ENCODE data around the gene NLE1. TPM values are rescaled to one million over a fixed set of nuclear protein-coding genes. Genes with fewer than 3 reads are reported as not detected.

NLE1 gene
- polyA plus RNA-seq, 2 of the 4 experiments (the other 2 are of a cell fraction), result 19.3 to 29.7 TPM

Small RNA genes lying within 50 kb of the gene (small RNA-seq; reads per million reads assigned to genes)
- 0 reads per million in 6 experiments for gene RNU6-840P

Other genes with a start within 250 kb of the NLE1 start
- gene CCT6B, start 180.8 kb downstream of the NLE1 start, polyA plus RNA-seq (2011; rRNA removed), result 1.9 and 3.1 TPM in 2 replicates
- 0.77 to 1.3 TPM (median 0.87 TPM) in 3 replicates for gene CCT6B, start 180.8 kb downstream of the NLE1 start, polyA plus RNA-seq (2017; fragmentation: RNase III; extraction: RNeasy Plus Mini Kit Qiagen cat#74134 plus additional on column Dnase treatment)
- gene ZNF830, start 180.8 kb downstream of the NLE1 start, polyA plus RNA-seq (2011; rRNA removed), result 12.6 and 21.2 TPM in 2 replicates
- gene ZNF830, start 180.8 kb downstream of the NLE1 start, polyA plus RNA-seq (2017; fragmentation: RNase III; extraction: RNeasy Plus Mini Kit Qiagen cat#74134 plus additional on column Dnase treatment), result 18.4 to 20.0 TPM (median 19.9 TPM) in 3 replicates
- gene LIG3, start 161.8 kb downstream of the NLE1 start, polyA plus RNA-seq (2011; rRNA removed), result 56.8 and 63.4 TPM in 2 replicates
- 35.6 to 40.2 TPM (median 36.3 TPM) in 3 replicates for gene LIG3, start 161.8 kb downstream of the NLE1 start, polyA plus RNA-seq (2017; fragmentation: RNase III; extraction: RNeasy Plus Mini Kit Qiagen cat#74134 plus additional on column Dnase treatment)
- 35.5 and 49.4 TPM in 2 replicates for gene RFFL, start 78.6 kb downstream of the NLE1 start, polyA plus RNA-seq (2011; rRNA removed)
- gene RFFL, start 78.6 kb downstream of the NLE1 start, polyA plus RNA-seq (2017; fragmentation: RNase III; extraction: RNeasy Plus Mini Kit Qiagen cat#74134 plus additional on column Dnase treatment), result 22.7 to 27.0 TPM (median 23.2 TPM) in 3 replicates
- gene RAD51D, start 22.4 kb downstream of the NLE1 start, polyA plus RNA-seq (2011; rRNA removed), result 18.4 and 21.0 TPM in 2 replicates
- 17.7 to 23.8 TPM (median 20.1 TPM) in 3 replicates for gene RAD51D, start 22.4 kb downstream of the NLE1 start, polyA plus RNA-seq (2017; fragmentation: RNase III; extraction: RNeasy Plus Mini Kit Qiagen cat#74134 plus additional on column Dnase treatment)
- not detected in 2 replicates for gene FNDC8, start 20.7 kb downstream of the NLE1 start, polyA plus RNA-seq (2011; rRNA removed)
- gene FNDC8, start 20.7 kb downstream of the NLE1 start, polyA plus RNA-seq (2017; fragmentation: RNase III; extraction: RNeasy Plus Mini Kit Qiagen cat#74134 plus additional on column Dnase treatment), result not detected in 3 replicates
- not detected in 2 replicates for gene UNC45B, start 5.5 kb upstream of the NLE1 start, polyA plus RNA-seq (2011; rRNA removed)
- not detected in 3 replicates for gene UNC45B, start 5.5 kb upstream of the NLE1 start, polyA plus RNA-seq (2017; fragmentation: RNase III; extraction: RNeasy Plus Mini Kit Qiagen cat#74134 plus additional on column Dnase treatment)
- not detected in 2 replicates for gene SLC35G3, start 52.1 kb upstream of the NLE1 start, polyA plus RNA-seq (2011; rRNA removed)
- gene SLC35G3, start 52.1 kb upstream of the NLE1 start, polyA plus RNA-seq (2017; fragmentation: RNase III; extraction: RNeasy Plus Mini Kit Qiagen cat#74134 plus additional on column Dnase treatment), result not detected in 3 replicates
- 30.3 and 33.1 TPM in 2 replicates for gene SLFN5, start 100.8 kb upstream of the NLE1 start, polyA plus RNA-seq (2011; rRNA removed)
- gene SLFN5, start 100.8 kb upstream of the NLE1 start, polyA plus RNA-seq (2017; fragmentation: RNase III; extraction: RNeasy Plus Mini Kit Qiagen cat#74134 plus additional on column Dnase treatment), result 1.6 to 2.0 TPM (median 1.9 TPM) in 3 replicates
- gene SLFN11, start 231.3 kb upstream of the NLE1 start, polyA plus RNA-seq (2011; rRNA removed), result 24.0 and 27.2 TPM in 2 replicates
- gene SLFN11, start 231.3 kb upstream of the NLE1 start, polyA plus RNA-seq (2017; fragmentation: RNase III; extraction: RNeasy Plus Mini Kit Qiagen cat#74134 plus additional on column Dnase treatment), result 6.9 to 8.2 TPM (median 7.4 TPM) in 3 replicates